Neural progenitor cell (in vitro differentiated cells): ENCODE data around the gene USP33.

Source experiments
- CTCF ChIP-seq: fragments of 200-600 bp; sonication (generic); IDR thresholded peaks from 2 replicates; pipeline ENCODE4 v1.5.1; 2017; ENCODE audit warnings: antibody characterized with exemption, mild to moderate bottlenecking
- EZH2phosphoT487 ChIP-seq: fragments of 200-600 bp; sonication (generic); IDR thresholded peaks from 2 replicates; pipeline ENCODE4 v1.6.1; 2017; ENCODE audit warnings: antibody characterized with exemption

GRCh38 chr1:77779529-77780281 lies 20.1 kb upstream of the USP33 start, which contains the start of gene MIGA1:
- TF ChIP-seq CTCF (no peak), EZH2phosphoT487 (no peak)
